IMR-90 (cell line): ENCODE data around the gene FRMD3. TPM values are rescaled to one million over a fixed set of nuclear protein-coding genes. Genes with fewer than 3 reads are reported as not detected.

Experiments used
- ATAC-seq: fragments of 200-7000 bp; cut with Tn5 transposase; 2 replicates; pipeline ENCODE4 v1.9.1; 2020; ENCODE audit warnings: low read depth, mild to moderate bottlenecking, moderate library complexity
- BruUV-seq: library from RNA; stranded (reverse); fragments of 400-500 nt; replicated peaks from 2 replicates; lab custom pipeline; 2021; lab: Mats Ljungman, UMichigan
- CTCF ChIA-PET: fragments of 300-600 bp; formaldehyde crosslinking; extraction: SDS; loops from one replicate; lab custom pipeline; 2021; ENCODE audit warnings: antibody characterized with exemption; lab: Yijun Ruan, JAX
- POLR2A ChIA-PET: fragments of 300-600 bp; sonication (Branson Sonifier 250); formaldehyde crosslinking; loops from one replicate; lab custom pipeline; 2022; ENCODE audit warnings: antibody characterized with exemption; ENCODE audit not compliant: unreplicated experiment; lab: Charles Lee
- DNase-seq: peaks from one replicate; pipeline ENCODE4 v3.0.0; 2013
- H2AFZ ChIP-seq: replicated peaks from 2 replicates; pipeline ENCODE3; 2013; ENCODE audit warnings: low read length, mild to moderate bottlenecking; ENCODE audit not compliant: poor library complexity
- H2AK5ac ChIP-seq: 2 replicates; pipeline ENCODE4 v1.6.1; 2013; ENCODE audit warnings: low read depth, low read length, inconsistent platforms
- H2AK9ac ChIP-seq: replicated peaks from 2 replicates; pipeline ENCODE3; 2013; ENCODE audit warnings: mild to moderate bottlenecking, low read depth, low read length, moderate library complexity; ENCODE audit not compliant: poor library complexity
- H2BK120ac ChIP-seq: 2 replicates; pipeline ENCODE4 v1.6.1; 2013; ENCODE audit warnings: low read depth, low read length, inconsistent platforms
- H2BK15ac ChIP-seq: 3 replicates; pipeline ENCODE4 v1.6.1; 2013; ENCODE audit warnings: low read depth, low read length, inconsistent platforms
- H2BK20ac ChIP-seq: 2 replicates; pipeline ENCODE4 v1.6.1; 2013; ENCODE audit warnings: low read depth, mild to moderate bottlenecking, inconsistent platforms, low read length, moderate library complexity
- H2BK5ac ChIP-seq: 2 replicates; pipeline ENCODE4 v1.6.1; 2013; ENCODE audit warnings: mild to moderate bottlenecking, low read depth, low read length, inconsistent platforms; ENCODE audit not compliant: poor library complexity, severe bottlenecking
- H3K14ac ChIP-seq: replicated peaks from 2 replicates; pipeline ENCODE4 v1.6.1; 2013; ENCODE audit warnings: low read depth, low read length, inconsistent platforms
- H3K18ac ChIP-seq: 2 replicates; pipeline ENCODE4 v1.6.1; 2013; ENCODE audit warnings: low read depth, low read length, control low read depth
- H3K23ac ChIP-seq: 2 replicates; pipeline ENCODE4 v1.6.1; 2013; ENCODE audit warnings: low read depth, low read length, inconsistent platforms
- H3K27ac ChIP-seq: 2 replicates; pipeline ENCODE4 v1.5.1; 2013; ENCODE audit warnings: mild to moderate bottlenecking, control low read depth, low read length; ENCODE audit not compliant: insufficient read depth
- H3K27me3 ChIP-seq: 2 replicates; pipeline ENCODE4 v1.6.1; 2013; ENCODE audit warnings: low read length; ENCODE audit not compliant: control insufficient read depth, insufficient read depth
- H3K36me3 ChIP-seq: 2 replicates; pipeline ENCODE4 v1.6.1; 2013; ENCODE audit warnings: low read length, mixed read lengths; ENCODE audit not compliant: control insufficient read depth, insufficient read depth
- H3K4ac ChIP-seq: 2 replicates; pipeline ENCODE4 v1.6.1; 2013; ENCODE audit warnings: low read depth, low read length, inconsistent platforms
- H3K4me1 ChIP-seq: 2 replicates; pipeline ENCODE4 v1.6.1; 2013; ENCODE audit warnings: low read length, mixed read lengths; ENCODE audit not compliant: control insufficient read depth, insufficient read depth
- H3K4me2 ChIP-seq: 2 replicates; pipeline ENCODE4 v1.6.1; 2013; ENCODE audit warnings: low read depth, mild to moderate bottlenecking, control low read depth, low read length, moderate library complexity
- H3K4me3 ChIP-seq: 2 replicates; pipeline ENCODE4 v1.5.1; 2013; ENCODE audit warnings: low read depth, mild to moderate bottlenecking, control low read depth, low read length, moderate library complexity; ENCODE audit not compliant: insufficient read depth
- H3K56ac ChIP-seq: 2 replicates; pipeline ENCODE4 v1.6.1; 2013; ENCODE audit warnings: low read length, inconsistent platforms; ENCODE audit not compliant: insufficient read depth; ENCODE audit errors: extremely low read depth
- H3K79me1 ChIP-seq, 2 experiments: 2 replicates each; pipeline ENCODE4 v1.6.1; 2013; ENCODE audit warnings: low read length in 2 of 2, inconsistent platforms in 1 of 2, low read depth in 1 of 2
- H3K9ac ChIP-seq: 2 replicates; pipeline ENCODE4 v1.6.1; 2013; ENCODE audit warnings: low read depth, low read length, control low read depth
- H3K9me1 ChIP-seq: 2 replicates; pipeline ENCODE4 v1.6.1; 2013; ENCODE audit warnings: low read length, inconsistent platforms; ENCODE audit not compliant: insufficient read depth
- H3K9me3 ChIP-seq: 2 replicates; pipeline ENCODE4 v1.6.1; 2013; ENCODE audit warnings: low read length; ENCODE audit not compliant: control insufficient read depth, insufficient read depth
- H4K20me1 ChIP-seq: 2 replicates; pipeline ENCODE4 v1.6.1; 2013; ENCODE audit warnings: low read length, inconsistent platforms; ENCODE audit not compliant: insufficient read depth
- H4K5ac ChIP-seq: 2 replicates; pipeline ENCODE4 v1.6.1; 2013; ENCODE audit warnings: mild to moderate bottlenecking, low read depth, low read length, control low read depth
- H4K8ac ChIP-seq, 2 experiments: 2 replicates each; pipeline ENCODE4 v1.6.1; 2013; ENCODE audit warnings: low read depth in 2 of 2, low read length in 2 of 2, control low read depth in 1 of 2, inconsistent platforms in 1 of 2
- H4K91ac ChIP-seq: 2 replicates; pipeline ENCODE4 v1.6.1; 2013; ENCODE audit warnings: low read depth, low read length, inconsistent platforms; ENCODE audit not compliant: insufficient read depth
- BHLHE40 ChIP-seq: fragments of 150-350 bp; IDR thresholded peaks from 2 replicates; pipeline ENCODE4 v1.6.1; 2016; ENCODE audit warnings: mild to moderate bottlenecking, low read depth, low read length
- CEBPB ChIP-seq: IDR thresholded peaks from 2 replicates; pipeline ENCODE4 v1.6.1; 2012; ENCODE audit warnings: low read depth, low read length, improper control_type of control experiment
- CHD1 ChIP-seq: IDR thresholded peaks from 2 replicates; pipeline ENCODE4 v1.6.1; 2012; ENCODE audit warnings: low read depth, low read length, improper control_type of control experiment
- FOS ChIP-seq: fragments of 150-350 bp; IDR thresholded peaks from 2 replicates; pipeline ENCODE4 v1.6.1; 2016; ENCODE audit warnings: low read depth, low read length
- MAFK ChIP-seq: IDR thresholded peaks from 2 replicates; pipeline ENCODE4 v1.6.1; 2012; ENCODE audit warnings: low read depth, low read length, improper control_type of control experiment
- MAZ ChIP-seq: IDR thresholded peaks from 2 replicates; pipeline ENCODE4 v1.6.1; 2012; ENCODE audit warnings: low read depth, mild to moderate bottlenecking, low read length, improper control_type of control experiment, moderate library complexity, borderline replicate concordance
- MXI1 ChIP-seq: IDR thresholded peaks from 2 replicates; pipeline ENCODE4 v1.6.1; 2012; ENCODE audit warnings: low read depth, mild to moderate bottlenecking, low read length, moderate library complexity, borderline replicate concordance
- NFE2L2 ChIP-seq: fragments of 150-350 bp; IDR thresholded peaks from 2 replicates; pipeline ENCODE4 v1.6.1; 2016; ENCODE audit warnings: low read depth, mild to moderate bottlenecking, low read length
- POLR2A ChIP-seq: IDR thresholded peaks from 2 replicates; pipeline ENCODE4 v1.6.1; 2012; ENCODE audit warnings: mild to moderate bottlenecking, low read depth, low read length
- RAD21 ChIP-seq: IDR thresholded peaks from 2 replicates; pipeline ENCODE4 v1.6.1; 2012; ENCODE audit warnings: low read length, improper control_type of control experiment
- RFX5 ChIP-seq: IDR thresholded peaks from 2 replicates; pipeline ENCODE4 v1.8.0; 2012; ENCODE audit warnings: low read depth, mild to moderate bottlenecking, low read length, moderate library complexity
- SMC3 ChIP-seq: fragments of 150-350 bp; IDR thresholded peaks from 2 replicates; pipeline ENCODE4 v1.6.1; 2016; ENCODE audit warnings: low read depth, mild to moderate bottlenecking, antibody characterized with exemption, low read length, moderate library complexity
- WGBS, 2 experiments: methylation state at CpG; one replicate each; pipeline versions ENCODE4 v1.1.5 to v1.1.7; 2013; ENCODE audit warnings: missing lambda C conversion rate in 2 of 2; ENCODE audit not compliant: insufficient read length in 1 of 2; ENCODE audit errors: extremely low coverage in 2 of 2; 5-methylcytosine and 5-hydroxymethylcytosine counted together
- dilution Hi-C: fragments of 300-500 bp; cut with HindIII; formaldehyde crosslinking; loops from one replicate; pipeline ENCODE4 v1.14.3; 2018; ENCODE audit warnings: low sequenced_read_pairs; ENCODE audit not compliant: unreplicated experiment
- in situ Hi-C: fragments of 300-500 bp; cut with MboI; formaldehyde crosslinking; loops from 3 replicates; pipeline ENCODE4 v1.14.3; 2019; ENCODE audit warnings: low sequenced_read_pairs, inconsistent platforms, mixed read lengths
- intact Hi-C: fragments of 100-400 bp; cut with micrococcal nuclease; formaldehyde crosslinking; loops from 2 replicates; pipeline ENCODE4 v1.10.0; 2022
- polyA plus RNA-seq, 3 experiments: library from polyadenylated mRNA; depleted of rRNA; stranded (reverse); fragments of >200 nt; gene quantifications; 2 replicates each; pipeline ENCODE4 v1.2.3, GENCODE V29; 2012; ENCODE audit warnings: low replicate concordance in 1 of 3
- total RNA-seq: library from RNA; depleted of rRNA; stranded (reverse); fragments of >200 nt; gene quantifications from 2 replicates; pipeline ENCODE4 v1.2.3, GENCODE V29; 2012
- TF ChIP-seq, protein P1 (sequence below): fragments of 150-350 bp; IDR thresholded peaks from 2 replicates; pipeline ENCODE4 v1.6.1; 2017; ENCODE audit warnings: mild to moderate bottlenecking, antibody characterized with exemption, low read length, low read depth
- TF ChIP-seq, protein P2 (sequence below): fragments of 150-350 bp; IDR thresholded peaks from 2 replicates; pipeline ENCODE4 v1.6.1; 2016; ENCODE audit warnings: low read depth, mild to moderate bottlenecking, low read length, moderate library complexity, borderline replicate concordance
- TF ChIP-seq, protein P3 (sequence below): conservative IDR thresholded peaks from 2 replicates; pipeline ENCODE4 v1.5.1; 2012; ENCODE audit warnings: mild to moderate bottlenecking, low read depth, low read length, improper control_type of control experiment

FRMD3 gene
- total and polyA plus RNA-seq, 2 of the 4 experiments (the other 2 are of a cell fraction), result 0.02 to 0.18 TPM

DNA sequence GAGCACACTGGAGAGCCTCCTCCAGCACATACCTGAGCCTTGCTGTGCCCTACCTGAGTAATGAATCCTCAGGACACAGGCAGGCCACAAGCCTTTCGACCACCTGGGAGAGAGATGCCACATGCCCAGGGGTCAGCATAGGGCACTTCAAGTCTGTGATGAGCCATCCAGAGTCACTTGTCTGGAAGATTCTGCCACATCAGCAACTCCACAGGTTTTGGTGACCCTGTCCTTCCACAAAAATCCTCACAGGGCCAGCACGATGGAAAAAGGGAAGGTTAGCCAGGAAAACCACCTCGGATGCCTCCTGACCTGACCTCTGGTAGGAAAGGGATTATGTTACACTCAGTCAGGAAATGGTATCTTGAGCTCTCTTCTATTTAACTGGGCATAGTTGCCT lies 46.8 kb downstream of the FRMD3 start:
- H3K79me1 ChIP-seq, result no peaks in the 10 kb centered on the region
- H3K27ac ChIP-seq, result no peak overlapping the region
- H3K18ac ChIP-seq, result no peak overlapping the region
- no peaks in the 10 kb centered on the region for H3K4me1 ChIP-seq
- H3K9me3 ChIP-seq, result no peaks in the 10 kb centered on the region
- no peaks in the 10 kb centered on the region for H3K27me3 ChIP-seq
- no peaks in the 10 kb centered on the region for H4K20me1 ChIP-seq
- ChIA-PET POLR2A (no interaction called here), CTCF (no interaction called here)
- no peaks in the 10 kb centered on the region for H3K9me1 ChIP-seq
- H3K4ac ChIP-seq, result no peak overlapping the region
- H2BK20ac ChIP-seq, result no peak overlapping the region
- H2BK5ac ChIP-seq, result no peak overlapping the region
- 17% methylated on average over 1 of the region's 3 CpGs; no CpG with 5 or more reads in 1 of the 2 experiments for WGBS, 2 experiments
- H3K14ac ChIP-seq, result no peak overlapping the region
- H2BK120ac ChIP-seq, result no peak overlapping the region
- no peak overlapping the region for H4K5ac ChIP-seq
- ATAC-seq, result no peak
- no peak overlapping the region for H2AK9ac ChIP-seq
- no peak overlapping the region for H3K9ac ChIP-seq
- H2AK5ac ChIP-seq, result no peak overlapping the region
- H3K23ac ChIP-seq, result no peak overlapping the region
- H3K36me3 ChIP-seq, result no peaks in the 10 kb centered on the region
- no peak overlapping the region for H2BK15ac ChIP-seq
- in situ Hi-C loops, result no loop called here
- DNase-seq, result no peak
- H4K8ac ChIP-seq, result no peak overlapping the region
- no peak overlapping the region for H3K4me3 ChIP-seq
- H2AFZ ChIP-seq, result no peak overlapping the region
- intact Hi-C loops, result no loop called here
- dilution Hi-C loops, result no loop called here
- TF ChIP-seq MAZ (no peak), RAD21 (no peak), RFX5 (no peak), CEBPB (no peak), MAFK (no peak), BHLHE40 (no peak), SMC3 (no peak), NFE2L2 (no peak), FOS (no peak), MXI1 (no peak), CHD1 (no peak), POLR2A (no peak)
- TF ChIP-seq, protein P1, sequence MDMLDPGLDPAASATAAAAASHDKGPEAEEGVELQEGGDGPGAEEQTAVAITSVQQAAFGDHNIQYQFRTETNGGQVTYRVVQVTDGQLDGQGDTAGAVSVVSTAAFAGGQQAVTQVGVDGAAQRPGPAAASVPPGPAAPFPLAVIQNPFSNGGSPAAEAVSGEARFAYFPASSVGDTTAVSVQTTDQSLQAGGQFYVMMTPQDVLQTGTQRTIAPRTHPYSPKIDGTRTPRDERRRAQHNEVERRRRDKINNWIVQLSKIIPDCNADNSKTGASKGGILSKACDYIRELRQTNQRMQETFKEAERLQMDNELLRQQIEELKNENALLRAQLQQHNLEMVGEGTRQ, result no peak
- TF ChIP-seq, protein P2, sequence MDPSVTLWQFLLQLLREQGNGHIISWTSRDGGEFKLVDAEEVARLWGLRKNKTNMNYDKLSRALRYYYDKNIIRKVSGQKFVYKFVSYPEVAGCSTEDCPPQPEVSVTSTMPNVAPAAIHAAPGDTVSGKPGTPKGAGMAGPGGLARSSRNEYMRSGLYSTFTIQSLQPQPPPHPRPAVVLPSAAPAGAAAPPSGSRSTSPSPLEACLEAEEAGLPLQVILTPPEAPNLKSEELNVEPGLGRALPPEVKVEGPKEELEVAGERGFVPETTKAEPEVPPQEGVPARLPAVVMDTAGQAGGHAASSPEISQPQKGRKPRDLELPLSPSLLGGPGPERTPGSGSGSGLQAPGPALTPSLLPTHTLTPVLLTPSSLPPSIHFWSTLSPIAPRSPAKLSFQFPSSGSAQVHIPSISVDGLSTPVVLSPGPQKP, result no peak
- TF ChIP-seq, protein P3, sequence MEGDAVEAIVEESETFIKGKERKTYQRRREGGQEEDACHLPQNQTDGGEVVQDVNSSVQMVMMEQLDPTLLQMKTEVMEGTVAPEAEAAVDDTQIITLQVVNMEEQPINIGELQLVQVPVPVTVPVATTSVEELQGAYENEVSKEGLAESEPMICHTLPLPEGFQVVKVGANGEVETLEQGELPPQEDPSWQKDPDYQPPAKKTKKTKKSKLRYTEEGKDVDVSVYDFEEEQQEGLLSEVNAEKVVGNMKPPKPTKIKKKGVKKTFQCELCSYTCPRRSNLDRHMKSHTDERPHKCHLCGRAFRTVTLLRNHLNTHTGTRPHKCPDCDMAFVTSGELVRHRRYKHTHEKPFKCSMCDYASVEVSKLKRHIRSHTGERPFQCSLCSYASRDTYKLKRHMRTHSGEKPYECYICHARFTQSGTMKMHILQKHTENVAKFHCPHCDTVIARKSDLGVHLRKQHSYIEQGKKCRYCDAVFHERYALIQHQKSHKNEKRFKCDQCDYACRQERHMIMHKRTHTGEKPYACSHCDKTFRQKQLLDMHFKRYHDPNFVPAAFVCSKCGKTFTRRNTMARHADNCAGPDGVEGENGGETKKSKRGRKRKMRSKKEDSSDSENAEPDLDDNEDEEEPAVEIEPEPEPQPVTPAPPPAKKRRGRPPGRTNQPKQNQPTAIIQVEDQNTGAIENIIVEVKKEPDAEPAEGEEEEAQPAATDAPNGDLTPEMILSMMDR, result no peak
- no TSS peak for BruUV-seq
- H3K4me2 ChIP-seq, result no peak overlapping the region
- H4K91ac ChIP-seq, result no peak overlapping the region
- H3K56ac ChIP-seq, result no peak overlapping the region
